DMS114 treated with DMSO at 0.1 percent for 48 hours (cell line): ENCODE data around the gene ABLIM2.

Experiments used
- DNase-seq: peaks from one replicate; lab custom pipeline; 2025; ENCODE audit not compliant: unreplicated experiment; lab: John Stamatoyannopoulos, UW

ABLIM2 gene

DNA sequence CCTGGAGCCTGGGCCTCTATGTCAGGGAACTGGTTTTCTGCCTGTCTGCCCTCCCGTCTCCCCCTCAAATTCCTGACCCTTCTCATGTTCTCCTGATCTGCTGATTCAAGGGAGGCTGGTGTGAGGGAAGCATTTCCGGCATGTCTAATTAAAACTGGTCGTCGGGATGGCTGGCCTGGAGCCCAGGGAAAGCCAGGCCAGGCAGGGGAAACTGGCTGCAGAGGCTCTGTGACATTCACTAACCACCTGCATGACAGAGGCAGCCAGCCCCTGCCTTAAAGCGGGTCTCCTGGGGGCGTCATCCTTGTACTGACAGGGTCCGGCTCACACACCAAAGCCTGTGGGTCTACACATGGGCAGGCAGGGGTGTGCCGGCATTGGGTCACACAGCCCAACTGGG is 35.2 kb downstream of the ABLIM2 start:
- DNase-seq = no peak

GRCh38 chr4:8122746-8123145 is 35.9 kb downstream of the ABLIM2 start:
- no peak for DNase-seq

DNA sequence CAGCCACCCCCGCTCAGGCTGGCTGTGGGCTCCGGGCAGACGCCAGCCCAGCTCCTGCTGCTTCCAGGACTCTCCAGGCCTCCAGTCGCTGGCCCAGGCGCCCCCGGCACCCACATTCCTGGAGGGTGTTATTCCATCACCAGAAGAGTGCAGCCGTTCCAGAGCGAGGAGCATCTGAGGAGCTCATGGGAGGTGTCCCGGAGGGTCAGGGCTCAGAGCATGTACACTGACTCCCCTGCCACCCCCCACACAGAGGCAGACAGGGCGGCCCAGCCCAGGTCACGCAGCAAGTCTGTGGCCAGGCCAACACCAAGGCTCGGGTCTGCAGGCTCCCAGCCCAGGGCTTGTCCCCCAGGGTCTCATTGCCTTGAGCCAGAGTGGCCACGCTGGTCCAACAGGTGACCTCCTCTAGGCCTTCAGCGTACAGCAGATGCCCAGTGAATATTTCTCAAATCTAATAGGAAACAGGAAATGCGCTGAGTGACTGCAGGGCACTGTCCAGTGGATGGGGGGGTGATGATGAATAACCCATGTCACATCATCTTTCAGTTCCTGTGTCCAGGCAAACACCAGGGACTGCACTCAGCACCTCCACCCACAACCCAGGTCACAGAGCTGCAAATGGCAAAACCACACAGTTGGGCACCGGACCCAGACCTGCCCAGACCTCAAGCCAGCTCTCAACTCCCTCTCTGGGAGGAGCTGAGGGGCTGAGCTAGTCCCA is 37.2 kb downstream of the ABLIM2 start:
- DNase-seq = no peak

- DNase-seq = no peak
Measured at GRCh38 chr4:8120501-8120900, 38.1 kb downstream of the ABLIM2 start.

DNA sequence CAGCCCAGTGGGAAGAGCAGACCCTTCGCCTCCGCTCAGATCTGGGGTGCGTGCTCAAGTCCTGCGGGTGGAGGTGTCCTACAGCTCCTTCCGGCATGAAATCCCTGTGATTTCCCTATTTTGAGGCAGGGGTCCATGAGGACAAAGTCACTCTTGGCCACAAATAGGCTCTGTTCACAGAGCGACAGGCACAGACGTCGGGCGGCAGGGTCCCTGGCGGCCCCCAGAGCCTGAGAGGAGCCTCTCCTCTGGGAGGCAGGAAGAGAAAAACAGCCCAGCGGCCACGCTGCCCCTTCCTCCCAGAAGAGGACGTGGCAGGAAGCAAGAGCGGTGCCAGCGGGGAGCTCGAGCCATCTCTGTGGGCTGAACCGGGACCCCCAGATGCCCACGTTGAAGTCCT is 38.7 kb downstream of the ABLIM2 start:
- no peak for DNase-seq

GRCh38 chr4:8118531-8118930 is 40.1 kb downstream of the ABLIM2 start:
- DNase-seq = no peak

DNA sequence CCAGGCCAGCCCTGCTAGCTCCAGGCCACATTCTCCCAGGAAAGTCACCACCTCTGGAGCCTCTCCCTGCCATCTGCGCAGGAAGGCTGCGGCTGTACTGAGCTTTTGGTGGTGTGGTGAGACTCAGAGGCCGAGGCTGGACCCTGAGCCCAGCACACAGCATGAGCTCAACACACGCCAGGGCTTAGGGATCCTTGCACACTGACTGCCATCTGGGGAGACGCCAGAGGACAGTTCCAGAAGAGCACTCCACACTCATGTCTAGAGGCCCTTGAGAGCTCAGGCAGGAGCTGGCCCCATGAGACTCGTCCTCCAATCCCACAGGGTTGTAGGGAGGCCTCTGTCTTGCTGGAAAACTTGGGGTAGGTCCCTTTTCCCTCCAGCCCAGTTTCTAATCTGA is 40.6 kb downstream of the ABLIM2 start:
- DNase-seq = no peak

- DNase-seq = peak; percentile 19
Measured at GRCh38 chr4:8117278-8117682, 41.3 kb downstream of the ABLIM2 start.

DNA sequence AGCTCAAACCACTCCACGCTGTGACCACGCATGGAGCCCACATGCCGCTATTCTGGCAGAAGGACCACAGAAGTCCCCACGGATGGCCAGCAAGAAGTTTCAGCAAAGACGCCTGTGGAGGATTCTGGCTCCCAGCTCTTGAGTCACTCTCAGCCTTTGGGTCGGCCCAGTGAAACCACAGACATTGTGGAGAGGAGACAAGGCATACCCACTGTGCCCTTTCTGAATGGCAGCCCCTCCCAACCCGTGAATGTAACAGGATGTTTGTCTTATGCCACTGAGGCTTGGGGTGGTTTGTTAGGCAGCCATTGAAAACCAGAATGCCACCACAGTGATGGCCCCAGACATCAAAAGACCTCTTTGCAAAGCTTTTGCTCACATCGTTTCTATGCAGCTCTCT is 42.7 kb downstream of the ABLIM2 start:
- DNase-seq = no peak

GRCh38 chr4:8115203-8115520 is 43.5 kb downstream of the ABLIM2 start:
- no peak for DNase-seq

GRCh38 chr4:8114456-8115202 is 44.0 kb downstream of the ABLIM2 start:
- no peak for DNase-seq

DNA sequence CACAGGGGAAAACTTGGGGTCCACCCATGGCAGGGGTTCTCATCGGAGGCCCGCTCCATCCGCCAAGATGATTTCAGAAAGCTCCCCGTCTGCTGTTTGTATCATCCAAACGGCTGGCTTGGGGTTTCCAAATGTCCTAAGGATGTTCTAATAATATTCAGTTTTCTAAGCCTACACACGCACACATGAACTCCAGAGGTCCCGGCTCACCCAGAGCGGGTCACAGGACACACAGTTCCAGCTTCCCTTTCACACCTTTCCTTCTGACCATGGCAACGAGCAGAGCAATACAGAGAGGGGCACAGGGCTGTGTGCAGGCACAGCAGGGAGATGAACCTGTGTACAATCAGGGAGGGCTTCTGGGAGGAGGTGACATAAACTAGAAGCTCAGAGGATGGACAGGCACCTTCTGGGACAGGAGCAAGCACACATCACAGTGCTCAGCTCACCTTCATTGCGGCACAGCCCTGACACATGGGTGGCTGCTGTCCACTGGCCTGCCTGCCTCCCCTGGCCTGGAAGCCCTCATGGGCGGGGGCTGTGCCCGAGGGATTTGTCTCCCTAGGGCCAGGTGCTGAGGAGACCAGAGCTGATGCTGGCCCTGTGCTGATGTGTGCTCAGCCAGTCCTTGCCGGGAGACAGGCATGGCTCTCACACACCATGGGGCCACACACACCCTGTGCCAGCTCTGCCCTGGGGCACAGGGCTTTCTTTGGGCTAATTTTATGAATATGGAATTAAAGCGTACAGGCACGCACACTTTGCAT is 44.8 kb downstream of the ABLIM2 start:
- DNase-seq = no peak

DNA sequence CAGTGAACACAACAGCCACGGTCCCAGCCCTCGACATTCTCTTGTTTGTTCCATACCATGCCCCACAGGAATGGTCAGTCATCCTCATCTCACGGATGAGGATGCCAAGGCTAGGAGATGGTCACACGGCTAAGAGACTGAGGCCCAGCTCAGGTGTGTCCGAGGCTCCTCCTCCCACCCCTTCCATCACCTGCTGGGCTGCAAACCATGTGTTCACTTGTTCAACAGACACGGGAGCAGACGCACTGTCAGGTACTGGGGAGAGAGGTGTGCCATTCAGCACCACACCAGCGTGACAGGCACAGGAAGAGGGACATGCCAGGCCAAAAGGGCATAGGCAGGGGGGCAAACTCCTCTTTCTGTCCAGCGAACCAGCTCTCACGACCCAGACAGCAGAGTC is 45.9 kb downstream of the ABLIM2 start:
- no peak for DNase-seq

DNA sequence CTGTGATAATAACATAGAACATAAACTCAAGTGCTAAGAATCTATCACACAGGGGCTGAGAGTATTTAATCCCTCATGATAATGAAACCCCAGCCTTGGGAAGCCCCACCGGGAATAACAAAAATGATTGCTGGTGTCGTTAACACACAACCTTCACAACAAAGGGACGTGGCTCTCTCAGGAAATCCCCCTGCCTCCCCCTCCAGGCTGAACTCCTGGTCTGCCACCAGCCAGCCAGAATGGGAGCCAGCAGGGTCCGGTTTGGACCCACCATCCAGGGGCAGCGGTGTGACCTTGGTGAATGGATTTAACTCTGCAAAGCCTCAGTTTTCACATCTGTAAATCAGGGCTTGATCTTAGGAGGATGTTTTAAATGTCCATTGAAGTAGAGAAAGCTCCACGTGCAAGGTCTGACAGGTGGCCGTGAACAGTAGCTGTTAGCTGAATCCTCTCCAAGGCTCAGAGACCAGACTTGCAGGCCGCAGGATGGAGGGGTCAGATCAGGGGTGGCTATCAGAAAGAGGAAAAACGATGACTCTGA is 46.5 kb downstream of the ABLIM2 start:
- no peak for DNase-seq

GRCh38 chr4:8110071-8110986 is 48.3 kb downstream of the ABLIM2 start:
- no peak for DNase-seq

DNA sequence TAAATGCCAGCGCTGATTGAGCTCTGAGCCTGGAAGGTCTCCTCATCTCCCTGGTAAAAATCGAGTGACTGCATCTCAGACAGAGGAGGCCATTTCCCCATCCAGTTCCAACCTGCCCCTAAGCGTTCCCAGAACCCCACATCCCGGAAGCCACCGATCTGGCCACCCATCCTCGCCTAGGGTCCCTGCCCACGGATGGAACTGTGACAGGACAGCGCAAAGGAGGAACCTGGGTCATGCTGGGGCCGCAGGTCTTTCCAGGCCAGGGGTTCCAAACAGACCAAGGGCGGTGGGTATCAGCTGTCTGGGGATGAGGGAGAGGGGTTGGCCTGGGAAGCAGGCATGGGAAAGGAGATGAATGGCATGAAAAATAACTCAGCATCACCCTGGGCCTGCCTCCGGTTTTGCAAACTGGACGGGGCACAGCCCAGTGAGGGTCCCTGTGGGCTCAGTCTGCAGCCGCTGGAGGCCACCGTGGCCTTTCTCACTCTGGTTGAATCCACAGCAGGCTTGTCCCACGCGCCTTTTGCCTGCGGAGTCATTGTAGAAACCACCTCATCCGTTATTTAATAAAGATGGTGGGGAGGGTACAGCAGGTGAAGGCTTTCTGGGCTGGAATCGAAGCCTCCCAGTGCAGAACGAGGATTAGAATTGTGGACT is 49.1 kb downstream of the ABLIM2 start:
- no peak for DNase-seq

DNA sequence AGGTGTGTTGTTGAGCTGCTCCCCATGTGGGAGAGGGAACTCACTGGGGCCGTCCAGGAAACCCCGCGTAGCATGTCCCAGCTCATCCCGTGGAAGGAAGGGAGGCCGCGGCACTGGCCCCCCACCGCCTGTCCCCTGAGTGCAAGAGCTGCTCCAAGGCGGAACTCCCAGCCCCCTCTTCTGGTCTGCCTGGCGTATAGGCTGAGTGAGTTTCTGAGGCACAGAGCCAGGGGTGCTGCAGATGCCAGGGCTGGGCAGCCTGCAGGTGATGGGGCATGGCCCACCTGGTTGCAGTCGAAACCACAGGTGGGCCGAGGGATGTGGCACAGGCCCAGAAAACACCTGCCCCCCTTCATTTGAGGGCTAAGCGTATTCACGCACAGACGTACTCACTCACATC is 49.6 kb downstream of the ABLIM2 start:
- no peak for DNase-seq

- no peak for DNase-seq
Measured at GRCh38 chr4:8108261-8108660, 50.4 kb downstream of the ABLIM2 start.

GRCh38 chr4:8107146-8107657 is 51.4 kb downstream of the ABLIM2 start:
- DNase-seq = no peak

- no peak for DNase-seq
Measured at GRCh38 chr4:8106451-8107025, 52.1 kb downstream of the ABLIM2 start.
